H7 (cell line): ENCODE measurements around the gene OR2T1. TPM values are rescaled to one million over a fixed set of nuclear protein-coding genes. Genes with fewer than 3 reads are reported as not detected.
"Not testable (repeated sequence)": the region's sequence is repeated elsewhere in the genome, so short reads cannot be mapped to it uniquely, and the experiment has no call there.

Source experiments
- DNase-seq: peaks from one replicate; pipeline ENCODE4 v3.0.0; 2012
- H3K27me3 ChIP-seq: 2 replicates; pipeline ENCODE4 v1.6.0; 2011; ENCODE audit warnings: mild to moderate bottlenecking, low read length; ENCODE audit not compliant: control insufficient read depth, insufficient read depth
- H3K36me3 ChIP-seq: replicated peaks from 2 replicates; pipeline ENCODE4 v1.5.1; 2011; ENCODE audit warnings: low read length; ENCODE audit not compliant: control insufficient read depth, insufficient read depth
- H3K4me3 ChIP-seq: 2 replicates; pipeline ENCODE4 v1.5.1; 2011; ENCODE audit warnings: low read depth, mild to moderate bottlenecking, control low read depth, low read length, moderate library complexity; ENCODE audit not compliant: insufficient read depth
- total RNA-seq: library from RNA; depleted of rRNA; stranded (reverse); fragments of >200 nt; shearing (Covaris generic); gene quantifications from 2 replicates; pipeline ENCODE4 v1.2.3, GENCODE V29; 2014

The OR2T1 gene
- total RNA-seq, 1 experiment from 2014 or later, result not detected

DNA sequence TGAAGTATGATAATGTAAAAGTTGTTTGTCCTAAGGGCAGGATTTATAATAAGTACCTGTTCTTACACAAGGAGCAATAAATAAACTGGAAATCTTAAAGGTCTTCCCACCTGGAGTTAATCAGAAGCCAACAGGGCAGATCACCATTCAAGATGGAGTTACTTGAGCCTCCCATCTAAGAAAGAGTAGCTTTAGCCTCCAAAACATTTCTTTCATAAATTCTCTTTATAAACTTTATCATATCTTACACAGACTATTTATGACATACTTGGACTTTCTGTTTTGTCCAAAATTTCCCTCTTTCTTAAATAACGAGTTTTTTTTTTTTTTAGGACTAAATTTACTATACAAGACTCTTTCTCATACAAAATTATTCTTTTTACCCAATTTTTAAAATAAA, 18.5 kb downstream of the OR2T1 start:
- no peaks in the 10 kb centered on the region for H3K36me3 ChIP-seq
- H3K4me3 ChIP-seq, result no peak overlapping the region
- no peak for DNase-seq
- no peaks in the 10 kb centered on the region for H3K27me3 ChIP-seq

DNA sequence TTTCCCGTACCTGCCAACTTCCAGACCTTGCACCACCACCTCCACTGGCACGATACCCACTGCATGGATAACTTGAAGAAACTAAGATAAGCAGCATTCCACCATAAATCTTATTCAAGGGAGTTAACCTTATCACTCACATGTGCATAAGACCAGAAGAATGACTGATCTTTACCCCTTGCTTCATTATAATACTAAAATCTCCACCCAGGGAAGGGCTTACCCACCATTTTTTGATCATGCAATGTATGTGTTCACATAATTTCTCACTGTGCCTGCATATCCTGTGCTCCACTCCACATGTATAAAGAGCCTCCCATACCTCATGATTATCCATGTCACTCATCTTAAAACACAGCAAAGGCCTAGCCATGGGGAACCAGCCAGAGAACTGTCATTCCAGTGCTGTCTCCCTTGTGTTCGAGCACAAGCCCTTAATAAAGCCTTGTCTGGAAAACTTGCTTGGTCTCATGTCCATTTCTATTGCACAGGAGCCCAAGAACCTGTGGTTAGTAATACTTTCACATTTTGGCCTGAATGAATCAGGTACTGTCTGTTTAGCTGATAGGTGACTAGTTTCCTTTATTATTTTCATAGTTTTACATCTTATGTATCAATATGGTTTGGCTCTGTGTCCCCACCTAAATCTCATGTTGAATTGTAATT, 24.8 kb downstream of the OR2T1 start:
- DNase-seq, H3K36me3 ChIP-seq, H3K4me3 ChIP-seq, H3K27me3 ChIP-seq: not testable (repeated sequence)

DNA sequence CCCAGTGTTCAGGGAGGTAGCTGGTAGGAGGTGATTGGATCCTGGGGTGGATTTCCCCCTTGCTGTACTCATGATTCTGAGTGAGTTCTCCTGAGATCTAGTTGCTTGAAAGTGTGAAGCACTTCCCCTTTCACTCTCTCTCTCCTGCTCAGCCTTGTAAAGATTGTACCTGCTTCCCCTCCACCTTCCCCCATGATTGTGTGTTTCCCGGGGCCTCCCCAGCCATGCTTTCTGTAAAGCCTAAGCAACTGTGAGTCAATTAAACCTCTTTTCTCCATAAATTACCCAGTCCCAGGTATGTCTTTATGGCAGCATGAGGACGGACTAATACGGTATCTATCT, 25.3 kb downstream of the OR2T1 start:
- not testable (repeated sequence) for DNase-seq, H3K4me3 ChIP-seq, H3K27me3 ChIP-seq, H3K36me3 ChIP-seq

DNA sequence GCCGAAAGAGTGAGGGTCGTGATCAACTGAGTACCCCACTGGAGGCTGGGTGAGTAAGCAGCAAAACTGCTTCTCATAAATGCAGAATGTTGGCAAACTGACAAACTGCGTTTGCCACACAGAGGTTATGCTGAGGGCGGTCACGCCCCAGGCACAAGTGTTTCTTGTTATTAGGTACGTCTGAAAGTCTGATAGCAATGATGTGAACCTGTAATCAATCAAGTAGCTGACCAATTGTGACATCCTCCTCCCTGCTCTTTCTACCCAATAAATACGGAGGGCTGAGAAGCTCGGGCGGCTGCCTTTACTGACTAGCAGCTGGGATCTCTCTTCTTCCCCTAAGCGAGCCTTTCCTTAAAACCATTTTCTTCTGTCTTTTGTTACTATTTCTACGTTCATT, 28.8 kb downstream of the OR2T1 start:
- DNase-seq, H3K4me3 ChIP-seq, H3K36me3 ChIP-seq, H3K27me3 ChIP-seq: not testable (repeated sequence)

DNA sequence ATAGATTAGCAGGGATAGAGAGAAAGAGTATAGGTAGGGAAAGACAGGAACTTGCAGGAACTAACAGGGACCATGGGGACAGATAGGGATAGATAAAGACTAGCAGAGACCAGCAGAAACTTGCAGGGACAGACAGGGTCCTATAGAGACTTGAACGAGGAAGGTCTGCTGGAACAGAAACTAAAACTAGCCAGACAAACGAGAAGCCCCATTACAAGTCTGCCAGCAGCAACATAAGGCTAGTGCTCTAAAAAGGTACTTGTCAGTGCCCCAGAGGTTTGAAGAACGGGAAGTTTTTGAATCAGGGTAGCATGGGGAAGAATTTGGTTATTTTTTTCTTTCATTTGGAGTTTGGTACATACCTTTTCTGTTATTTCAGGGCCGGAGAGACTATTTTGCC, 29.4 kb downstream of the OR2T1 start:
- not testable (repeated sequence) for DNase-seq, H3K36me3 ChIP-seq, H3K4me3 ChIP-seq, H3K27me3 ChIP-seq

DNA sequence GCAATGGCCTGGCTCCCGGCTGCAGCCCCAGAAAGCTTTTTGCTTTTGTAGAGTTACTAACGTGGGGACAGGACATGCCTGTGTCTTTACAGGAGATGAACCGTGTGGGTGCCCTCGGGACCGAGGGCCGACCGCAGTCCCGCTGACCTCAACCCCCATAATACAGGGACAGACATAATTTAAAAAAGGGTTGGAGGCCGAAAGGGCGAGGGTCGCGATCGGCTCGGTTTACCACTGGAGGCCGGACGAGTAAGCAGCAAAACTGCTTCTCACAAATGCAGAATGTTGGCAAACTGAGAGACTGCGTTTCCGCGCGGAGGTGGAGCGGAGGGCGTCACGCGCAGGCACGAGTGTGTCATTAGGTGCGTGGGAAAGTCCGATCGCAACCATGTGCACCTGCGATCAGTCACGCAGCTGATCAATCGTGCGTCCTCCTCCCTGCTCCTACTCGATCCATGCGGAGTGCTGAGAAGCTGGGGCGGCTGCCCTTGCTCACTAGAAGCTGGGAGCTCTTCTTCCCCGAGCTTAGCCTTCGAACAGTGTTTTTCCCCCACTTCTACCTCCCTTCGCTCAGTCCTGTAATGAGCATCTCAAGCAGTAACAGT, 31.1 kb downstream of the OR2T1 start:
- H3K4me3 ChIP-seq, H3K36me3 ChIP-seq, DNase-seq, H3K27me3 ChIP-seq: not testable (repeated sequence)

DNA sequence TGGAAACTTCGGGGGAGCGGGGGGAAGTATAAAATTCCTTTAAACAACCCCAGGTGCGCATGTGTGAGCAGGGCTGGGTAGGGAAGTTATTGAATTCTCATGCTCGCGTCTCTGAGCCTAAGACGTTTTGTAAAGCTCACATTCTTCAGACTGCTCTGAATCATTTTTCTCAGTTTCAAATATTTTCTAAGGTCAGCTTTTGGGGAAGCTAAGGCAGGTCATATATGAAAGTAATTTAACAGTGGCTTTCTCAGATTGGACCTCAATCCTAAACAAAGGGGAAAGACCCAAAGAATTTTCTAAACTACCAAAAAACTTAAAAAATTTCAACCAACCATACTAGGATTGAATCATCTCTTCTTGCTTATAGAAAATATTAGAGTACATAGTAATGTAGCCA, 32.1 kb downstream of the OR2T1 start:
- not testable (repeated sequence) for H3K4me3 ChIP-seq, H3K27me3 ChIP-seq, DNase-seq, H3K36me3 ChIP-seq

DNA sequence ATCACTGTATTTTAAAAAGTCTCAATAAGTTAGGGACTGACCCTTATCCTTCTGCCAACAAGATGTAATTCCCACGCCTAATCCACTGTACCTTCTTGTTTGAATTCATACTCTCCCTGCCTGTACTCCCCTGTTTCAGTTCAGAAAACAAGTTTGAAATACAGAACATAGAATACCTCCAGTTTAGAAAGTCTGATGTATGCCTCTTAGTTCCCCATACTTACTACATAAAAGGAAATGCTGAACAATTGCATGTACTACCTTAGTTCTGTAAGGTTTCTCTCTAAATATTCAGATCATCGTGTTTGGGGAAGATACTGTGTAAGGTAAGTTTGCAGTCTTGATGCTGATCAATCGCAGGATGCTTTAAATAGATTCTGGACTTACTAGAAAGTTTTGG, 33.5 kb downstream of the OR2T1 start:
- DNase-seq, H3K36me3 ChIP-seq, H3K4me3 ChIP-seq, H3K27me3 ChIP-seq: not testable (repeated sequence)

DNA sequence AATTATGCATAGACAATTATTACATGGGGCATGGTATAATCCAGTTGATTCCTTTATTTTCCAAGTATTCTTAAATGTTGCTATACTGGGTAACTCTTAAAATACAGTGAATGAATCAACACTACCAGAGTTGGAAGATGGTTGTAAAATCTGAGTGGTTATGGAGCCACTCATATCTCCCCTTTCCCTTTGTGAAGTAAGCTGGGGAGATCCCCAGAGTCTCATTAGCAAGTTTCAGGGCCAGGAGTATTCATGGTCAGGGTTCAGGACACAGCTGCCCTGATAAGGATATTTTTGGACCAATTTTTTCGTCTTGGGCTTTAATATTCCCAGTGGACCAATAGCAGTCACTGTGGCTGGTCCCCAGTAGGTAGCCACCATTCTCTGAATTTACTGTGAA, 35.8 kb downstream of the OR2T1 start:
- not testable (repeated sequence) for DNase-seq

DNA sequence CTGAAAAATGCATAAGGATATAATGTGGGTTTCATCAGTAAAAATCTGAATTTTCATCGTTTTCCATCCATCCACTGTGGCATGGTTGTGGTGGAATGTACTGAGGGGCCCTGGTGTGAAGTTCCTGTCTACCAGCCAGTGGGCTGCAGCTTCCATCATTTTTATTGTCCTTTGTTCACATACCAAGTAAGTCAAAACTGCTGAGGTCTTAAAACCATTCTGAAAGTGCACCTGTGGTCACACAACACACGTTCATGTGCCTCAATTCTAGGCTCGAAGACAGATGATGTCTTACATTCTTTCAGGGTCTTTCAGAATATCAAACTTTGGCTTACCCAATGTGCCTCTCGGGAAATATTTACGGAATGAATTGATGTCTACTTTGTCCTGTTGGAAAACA, 36.4 kb downstream of the OR2T1 start:
- DNase-seq, H3K27me3 ChIP-seq, H3K4me3 ChIP-seq, H3K36me3 ChIP-seq: not testable (repeated sequence)

More for the DNA sequence above, 35.8 kb downstream of the OR2T1 start:
- not testable (repeated sequence) for H3K36me3 ChIP-seq, H3K27me3 ChIP-seq, H3K4me3 ChIP-seq

DNA sequence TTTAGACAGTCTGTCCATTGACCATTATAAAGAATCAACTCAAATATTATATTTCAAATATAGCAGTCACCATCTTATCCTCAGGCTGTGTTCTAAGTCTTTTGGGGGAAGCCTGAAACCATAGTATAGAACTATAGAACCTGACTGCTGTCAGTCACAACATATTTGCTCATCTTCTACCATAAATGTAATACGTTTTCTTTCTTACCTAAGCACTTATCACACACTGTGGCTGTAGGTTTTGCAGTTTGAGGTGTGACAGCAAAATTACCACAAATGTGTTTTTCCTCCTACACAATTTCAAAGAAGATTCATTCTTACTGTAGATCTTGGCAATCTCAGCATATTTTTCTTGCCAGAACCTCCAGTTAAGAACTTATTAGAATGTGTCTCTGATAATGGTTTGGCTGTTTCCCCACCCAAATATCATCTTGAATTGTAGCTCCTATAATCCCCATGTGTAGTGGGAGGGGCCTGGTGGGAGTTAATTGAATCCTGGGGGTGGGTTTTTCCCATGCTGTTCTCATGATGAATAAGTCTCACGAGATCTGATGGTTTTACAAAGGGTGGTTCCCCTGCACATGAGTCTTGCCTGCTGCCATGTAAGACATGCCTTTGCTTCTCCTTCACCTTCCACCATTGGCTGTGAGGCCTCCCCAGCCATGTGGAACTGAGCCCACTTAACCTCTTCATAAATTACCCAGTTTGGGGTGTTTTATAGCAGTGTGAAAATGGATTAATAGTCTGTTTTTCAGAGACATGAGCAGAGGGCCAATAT, 39.8 kb downstream of the OR2T1 start:
- H3K4me3 ChIP-seq, H3K36me3 ChIP-seq, H3K27me3 ChIP-seq, DNase-seq: not testable (repeated sequence)

DNA sequence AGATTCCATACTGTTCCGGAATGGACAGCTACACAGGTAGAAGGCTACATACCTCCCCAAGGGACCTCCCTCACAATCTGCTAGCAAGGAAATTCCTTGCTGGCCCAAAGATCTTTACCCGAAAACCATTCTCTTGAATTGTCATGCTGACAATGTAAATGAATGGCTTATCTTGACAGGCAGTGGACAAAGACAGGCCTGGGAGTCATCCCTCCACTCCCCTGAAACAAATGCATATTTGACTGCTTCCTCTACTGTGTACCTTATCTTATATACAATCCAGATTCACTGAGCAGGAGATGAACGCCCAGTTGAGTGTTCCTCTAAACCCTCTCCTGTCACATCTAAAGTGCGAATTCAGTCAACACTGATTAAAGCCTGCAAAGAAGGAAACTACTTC, 41.8 kb downstream of the OR2T1 start:
- not testable (repeated sequence) for H3K27me3 ChIP-seq, DNase-seq, H3K36me3 ChIP-seq, H3K4me3 ChIP-seq

DNA sequence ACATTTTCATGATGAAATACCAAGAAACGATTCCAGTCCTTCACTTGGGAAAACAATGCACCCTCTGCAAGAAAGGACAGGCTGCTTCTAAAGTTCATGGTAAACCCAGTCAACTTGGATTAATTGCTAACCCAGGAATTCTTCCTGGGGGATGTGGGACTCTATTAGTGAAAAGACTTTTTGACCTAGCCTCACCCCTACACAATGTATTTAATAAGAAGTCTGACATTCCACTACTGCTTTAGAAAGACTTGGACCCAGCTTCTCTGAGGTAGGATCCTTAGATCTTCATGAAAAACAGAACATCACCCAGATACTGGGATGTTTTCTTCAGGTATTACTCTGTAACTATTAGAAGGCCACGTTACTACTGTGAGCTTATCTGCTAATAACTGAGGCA, 42.6 kb downstream of the OR2T1 start, which contains the start of gene OR2T2:
OR2T2 (plus strand) TSS at position 239 of the 400 bp plus-strand sequence. CDS start 7,161 bp downstream, outside the sequence.
- not testable (repeated sequence) for H3K4me3 ChIP-seq, H3K36me3 ChIP-seq, DNase-seq, H3K27me3 ChIP-seq

DNA sequence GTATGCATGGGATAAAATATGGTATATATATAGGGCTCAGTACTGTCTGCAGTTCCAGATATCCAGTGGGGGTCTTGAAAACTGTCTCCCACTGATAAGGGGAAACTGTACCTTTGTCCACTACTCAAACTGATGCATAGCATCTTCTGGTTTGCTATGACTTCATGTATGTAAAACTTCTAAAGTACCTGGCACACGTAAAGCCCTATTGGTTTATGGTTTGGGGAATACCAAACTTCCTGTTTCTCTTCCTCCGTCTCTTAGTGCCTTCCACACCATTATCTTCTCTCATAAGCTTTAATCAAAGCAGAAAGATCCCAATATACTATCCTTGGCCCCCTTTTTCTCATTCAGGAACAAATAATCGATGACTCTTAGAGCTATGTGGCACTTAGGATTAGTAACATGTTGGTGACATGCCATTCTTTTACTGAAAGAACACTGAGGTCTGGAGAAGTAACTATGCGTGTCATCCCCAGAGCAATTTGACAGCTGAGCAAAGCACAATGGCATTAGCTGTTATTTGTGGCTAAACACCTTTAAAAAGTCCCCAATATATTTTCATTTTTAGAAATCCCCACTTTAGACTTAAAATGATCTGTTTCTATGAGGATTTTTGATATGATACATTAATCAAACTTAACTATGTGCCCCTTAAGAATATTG, 45.7 kb downstream of the OR2T1 start:
- not testable (repeated sequence) for DNase-seq, H3K36me3 ChIP-seq, H3K27me3 ChIP-seq, H3K4me3 ChIP-seq
